GM21737 (cell line): ENCODE data around the gene ST6GAL1.

ENCODE experiments used
- ATAC-seq: cut with Tn5 transposase; IDR thresholded peaks from one replicate; pipeline ENCODE4 v1.9.1; 2021; ENCODE audit warnings: mild to moderate bottlenecking, moderate library complexity; ENCODE audit not compliant: unreplicated experiment

The ST6GAL1 gene

GRCh38 chr3:187072102-187072501, 141.8 kb downstream of the ST6GAL1 start:
- no peak for ATAC-seq

- ATAC-seq, result no peak
Observed at GRCh38 chr3:187072511-187072910, 142.2 kb downstream of the ST6GAL1 start.

- no peak for ATAC-seq
Observed at GRCh38 chr3:187073581-187074098, 143.3 kb downstream of the ST6GAL1 start.

DNA sequence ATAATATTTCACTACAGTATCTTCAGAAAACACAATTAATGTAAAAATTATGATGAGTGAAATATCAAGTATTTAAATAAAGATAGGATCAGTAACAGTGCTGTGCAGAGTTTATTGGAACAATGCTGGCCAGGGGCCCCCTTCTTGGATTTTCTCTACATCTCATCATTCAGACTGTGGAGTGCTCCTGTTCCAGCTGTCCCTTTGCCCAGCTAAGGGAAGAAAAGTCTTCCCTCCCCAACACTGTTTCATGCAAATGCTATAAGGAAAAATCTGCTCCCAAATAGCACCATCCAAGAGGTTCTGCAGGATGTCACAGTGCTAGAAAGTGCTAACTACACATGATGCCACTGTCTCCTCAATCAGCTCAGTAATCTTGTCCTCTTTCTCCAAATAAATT, 144.5 kb downstream of the ST6GAL1 start:
- ATAC-seq, result no peak

- no peak for ATAC-seq
Observed at GRCh38 chr3:187076297-187076696, 146.0 kb downstream of the ST6GAL1 start.

- no peak for ATAC-seq
Observed at GRCh38 chr3:187077085-187077484, 146.8 kb downstream of the ST6GAL1 start.

DNA sequence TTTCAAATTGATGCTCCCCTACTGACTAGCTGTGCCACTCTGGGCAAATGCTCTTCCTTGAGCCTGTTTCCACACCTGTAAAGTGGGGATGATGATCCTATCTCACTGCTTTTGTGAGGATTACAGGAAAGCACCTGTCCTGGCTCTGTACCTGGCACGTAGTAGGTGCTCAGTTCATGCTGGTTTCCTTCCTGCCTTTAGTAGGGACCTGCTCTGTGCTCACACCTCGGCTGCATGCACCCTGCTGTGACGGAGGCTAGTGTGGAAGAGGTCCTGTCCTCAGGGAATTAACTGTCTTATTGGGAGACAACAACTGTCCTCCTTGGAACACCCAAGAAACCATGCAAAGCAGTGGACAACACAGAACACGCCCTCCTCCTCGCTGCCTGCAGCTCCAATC, 147.2 kb downstream of the ST6GAL1 start:
- ATAC-seq, result no peak

DNA sequence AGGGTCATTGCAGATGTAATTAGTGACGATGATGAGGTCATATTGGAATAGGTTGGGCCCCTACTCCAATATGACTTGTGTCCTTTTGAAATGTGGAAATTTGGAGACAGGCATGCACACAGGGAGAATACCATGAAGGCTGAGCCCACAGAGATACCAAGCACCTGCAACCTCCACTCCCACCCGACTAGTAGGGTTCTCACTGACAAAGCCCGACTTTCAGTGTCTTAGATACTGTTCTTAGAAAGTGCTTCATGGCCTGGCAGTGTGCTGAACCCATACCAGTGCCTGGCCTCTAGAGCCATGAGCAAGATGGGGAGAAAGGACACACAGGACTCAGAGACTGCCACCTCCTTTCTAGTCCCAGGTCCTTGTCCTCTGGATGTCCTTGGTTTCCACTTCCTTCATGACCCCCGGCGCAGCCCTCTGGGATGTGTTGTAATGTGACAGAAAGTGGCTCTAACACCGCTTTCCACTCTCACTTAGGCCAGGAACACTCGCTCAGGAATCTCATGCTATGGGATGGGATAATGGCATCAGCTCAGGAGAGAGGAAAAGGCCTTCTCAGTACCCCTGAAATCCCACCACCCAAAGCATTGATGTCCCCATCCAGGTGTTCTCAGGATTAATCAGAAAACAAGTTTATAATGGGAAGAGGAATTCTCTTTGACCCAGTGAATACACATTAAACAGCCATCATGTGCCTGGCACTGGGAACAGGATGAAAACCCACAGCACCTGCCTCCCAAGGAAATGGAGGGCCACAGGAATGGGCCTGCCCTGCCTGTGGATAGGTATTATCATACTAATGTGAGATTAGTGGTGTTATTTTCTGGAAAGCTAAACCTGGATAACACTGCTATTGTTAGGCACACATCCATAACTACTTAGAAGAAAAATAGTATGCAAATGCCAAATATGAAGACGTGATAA, 149.0 kb downstream of the ST6GAL1 start:
- no peak for ATAC-seq

- ATAC-seq, result no peak
Observed at GRCh38 chr3:187080799-187081450, 150.6 kb downstream of the ST6GAL1 start.

GRCh38 chr3:187082758-187083375, 152.5 kb downstream of the ST6GAL1 start:
- ATAC-seq, result no peak

- no peak for ATAC-seq
Observed at GRCh38 chr3:187084126-187084525, 153.8 kb downstream of the ST6GAL1 start.

GRCh38 chr3:187084580-187084979, 154.3 kb downstream of the ST6GAL1 start:
- no peak for ATAC-seq

DNA sequence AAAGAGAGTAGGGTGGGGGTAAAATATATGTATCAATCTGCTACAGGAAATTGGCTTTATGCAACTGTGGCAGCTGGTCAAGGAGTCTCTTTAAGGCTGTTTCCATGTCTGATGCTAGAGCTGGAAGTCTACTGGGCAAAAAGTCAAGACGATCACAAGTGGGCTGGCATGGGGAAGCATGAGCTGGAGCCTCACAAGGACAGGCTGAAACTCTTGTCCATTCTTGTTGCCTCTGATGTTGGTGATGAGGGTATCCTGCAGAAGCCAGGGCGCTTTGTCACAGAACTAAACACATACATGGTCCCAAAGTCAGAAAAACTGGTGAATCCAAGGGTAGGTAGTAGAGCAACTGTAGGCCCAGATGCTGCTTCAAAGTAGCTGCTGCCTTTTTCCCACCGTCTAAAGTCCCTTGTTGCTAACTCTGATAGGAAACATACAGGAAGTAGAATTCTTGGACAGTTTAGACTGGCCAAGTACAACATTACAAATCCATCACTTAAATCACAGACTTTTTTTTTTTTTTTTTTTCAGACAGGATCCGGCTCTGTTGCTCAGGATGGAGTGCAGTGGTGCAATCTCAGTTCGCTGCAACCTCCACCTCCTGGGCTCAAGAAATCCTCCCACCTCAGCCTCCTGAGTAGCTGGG, 154.8 kb downstream of the ST6GAL1 start:
- ATAC-seq, result no peak

- ATAC-seq, result no peak
Observed at GRCh38 chr3:187085933-187086332, 155.6 kb downstream of the ST6GAL1 start.

DNA sequence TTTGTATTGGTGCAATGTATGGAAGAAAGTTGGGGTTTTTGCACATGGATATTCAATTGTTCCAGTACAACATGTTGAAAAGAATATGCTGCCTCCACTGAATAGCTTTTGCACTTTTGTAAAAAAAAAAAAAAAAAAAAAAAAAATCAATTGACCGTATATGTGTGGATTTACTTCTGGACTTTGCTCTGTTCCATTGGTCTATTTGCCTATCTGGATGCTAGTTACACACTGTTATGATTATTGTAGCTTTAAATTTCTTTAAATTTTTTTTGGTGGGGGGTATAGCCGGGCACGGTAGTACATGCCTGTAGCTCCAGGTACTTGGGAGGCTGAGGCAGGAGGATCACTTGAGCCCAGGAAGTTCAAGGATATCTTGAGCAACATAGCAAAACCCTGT, 156.5 kb downstream of the ST6GAL1 start:
- no peak for ATAC-seq

GRCh38 chr3:187088701-187089100, 158.4 kb downstream of the ST6GAL1 start:
- no peak for ATAC-seq

- no peak for ATAC-seq
Observed at GRCh38 chr3:187093320-187093719, 163.0 kb downstream of the ST6GAL1 start.

DNA sequence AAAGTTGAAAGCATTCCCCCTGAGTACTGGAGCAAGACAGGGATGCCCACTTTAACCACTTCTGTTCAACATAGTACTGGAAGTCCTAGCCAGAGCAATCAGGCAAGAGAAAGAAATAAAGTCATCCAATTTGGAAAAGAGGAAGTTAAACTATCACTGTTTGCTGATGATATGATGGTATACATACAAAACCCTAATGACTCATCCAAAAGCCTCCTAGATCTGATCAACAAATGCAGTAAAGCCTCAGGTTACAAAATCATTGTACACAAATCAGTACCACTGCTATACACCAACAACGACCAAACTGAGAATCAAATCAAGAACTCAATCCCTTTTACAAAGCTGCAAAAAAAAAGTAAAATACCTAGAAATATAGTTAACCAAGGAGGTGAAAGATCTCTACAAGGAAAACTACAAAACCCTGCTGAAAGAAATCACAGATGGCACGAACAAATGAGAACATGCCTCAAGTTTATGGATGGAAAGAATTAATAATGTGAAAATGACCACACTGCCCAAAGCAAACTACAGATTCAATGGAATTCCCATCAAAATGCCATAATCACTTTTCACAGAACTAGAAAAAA, 168.7 kb downstream of the ST6GAL1 start:
- no peak for ATAC-seq

DNA sequence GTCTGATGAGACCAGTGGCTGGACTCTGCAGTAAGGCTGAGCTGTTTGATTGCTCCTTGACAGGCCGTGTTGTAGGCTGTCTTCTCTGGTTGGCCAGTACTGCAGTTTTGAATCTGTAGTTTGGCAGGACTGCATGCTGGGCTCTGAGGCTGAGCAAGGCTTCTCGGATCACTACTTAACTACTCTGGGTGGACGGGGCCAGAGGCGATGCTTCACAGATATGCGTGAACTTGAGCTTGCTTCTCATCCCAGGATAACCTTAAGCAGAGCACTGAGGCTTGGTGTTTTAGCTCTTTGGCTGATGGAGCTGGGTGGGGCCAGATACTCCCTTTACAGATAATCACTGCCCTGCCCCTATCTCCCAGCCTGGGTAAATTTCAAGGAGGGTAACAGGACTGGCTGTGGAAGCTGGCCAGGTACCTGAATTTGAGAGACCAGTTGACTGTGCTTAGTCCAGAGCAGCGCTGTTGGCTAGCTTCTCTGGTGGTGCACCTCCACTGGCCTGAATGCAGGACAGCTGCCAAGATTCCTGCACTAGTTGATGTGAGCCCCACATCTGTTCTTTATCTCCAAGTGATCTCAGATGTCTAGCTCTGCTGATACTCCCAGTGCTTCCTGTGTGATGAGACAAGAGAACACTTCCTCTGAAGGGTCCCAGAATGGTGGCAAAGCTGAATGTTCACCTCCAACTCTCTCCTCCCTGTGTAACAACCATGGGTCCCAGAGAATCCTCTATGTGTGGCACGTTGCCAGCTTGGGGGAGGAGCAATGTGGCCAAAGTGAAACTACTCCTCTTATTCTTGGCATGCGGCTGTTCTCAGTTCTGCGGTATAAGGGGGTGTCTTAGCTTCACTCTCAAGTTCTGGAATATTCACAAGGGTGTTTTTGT, 171.1 kb downstream of the ST6GAL1 start:
- ATAC-seq, result no peak
